Epidermal melanocyte (primary cell): Measurements from ENCODE around the gene NFE2L2.
A peak's percentile ranks its signal among the peaks of the same experiment; 100 is the strongest.
"Not testable (repeated sequence)": the region's sequence is repeated elsewhere in the genome, so short reads cannot be mapped to it uniquely, and the experiment has no call there.

ENCODE experiments used
- DNase-seq: peaks from one replicate; pipeline ENCODE4 v3.0.0; 2011; ENCODE audit warnings: low spot score; ENCODE audit not compliant: insufficient read length

The NFE2L2 gene

GRCh38 chr2:177281400-177282180, 17.1 kb upstream of the NFE2L2 start:
- DNase-seq: no peak

GRCh38 chr2:177279847-177280246, 15.3 kb upstream of the NFE2L2 start:
- DNase-seq: no peak

- DNase-seq: no peak
Measured at GRCh38 chr2:177275743-177276055, 11.2 kb upstream of the NFE2L2 start.

GRCh38 chr2:177275040-177275742, 10.7 kb upstream of the NFE2L2 start:
- no peak for DNase-seq

- no peak for DNase-seq
Measured at GRCh38 chr2:177273408-177273807, 8.9 kb upstream of the NFE2L2 start.

GRCh38 chr2:177272765-177273164, 8.2 kb upstream of the NFE2L2 start:
- no peak for DNase-seq

- DNase-seq: no peak
Measured at GRCh38 chr2:177271981-177272666, 7.6 kb upstream of the NFE2L2 start.

GRCh38 chr2:177270531-177270930, 6.0 kb upstream of the NFE2L2 start:
- DNase-seq: no peak

- DNase-seq: no peak
Measured at GRCh38 chr2:177268901-177269300, 4.4 kb upstream of the NFE2L2 start.

- DNase-seq: no peak
Measured at GRCh38 chr2:177268187-177268871, 3.8 kb upstream of the NFE2L2 start.

GRCh38 chr2:177266955-177267354, 2.4 kb upstream of the NFE2L2 start:
- DNase-seq: not testable (repeated sequence)

- DNase-seq: no peak
Measured at GRCh38 chr2:177265824-177266817, 1.6 kb upstream of the NFE2L2 start.

GRCh38 chr2:177264209-177264692, 276 bp downstream of the NFE2L2 start:
- DNase-seq: no peak

GRCh38 chr2:177263451-177264208, 897 bp downstream of the NFE2L2 start:
- peak; percentile 66 for DNase-seq

GRCh38 chr2:177262958-177263450, 1.5 kb downstream of the NFE2L2 start:
- DNase-seq: no peak

GRCh38 chr2:177262092-177262491, 2.4 kb downstream of the NFE2L2 start:
- no peak for DNase-seq

GRCh38 chr2:177261116-177262060, 3.1 kb downstream of the NFE2L2 start:
- DNase-seq: no peak

GRCh38 chr2:177260379-177260778, 4.1 kb downstream of the NFE2L2 start:
- no peak for DNase-seq
